Uterus (tissue), 4 donors: ENCODE measurements around the gene CHCHD1. TPM values are rescaled to one million over a fixed set of nuclear protein-coding genes. Genes with fewer than 3 reads are reported as not detected.
"Not testable (repeated sequence)": the region's sequence is repeated elsewhere in the genome, so short reads cannot be mapped to it uniquely, and the experiment has no call there.

ENCODE experiments used
- DNase-seq, 2 donors: peaks; one replicate each; pipeline ENCODE4 v3.0.0-alpha.2; 2019 to 2020
- H3K27ac ChIP-seq, 2 donors: fragments of 200-600 bp; sonication (generic); 1 replicate in 1 of 2; 2 replicates in 1 of 2; pipeline ENCODE4 v1.5.1; 2016 to 2018
- H3K27me3 ChIP-seq, 2 donors: fragments of 200-600 bp; sonication (generic); one replicate each; pipeline ENCODE4 v1.5.1; 2018 to 2019; ENCODE audit warnings: control low read depth in 1 of 2
- H3K36me3 ChIP-seq, 2 donors: fragments of 200-600 bp; sonication (generic); one replicate each; pipeline ENCODE4 v1.5.1; 2019; ENCODE audit warnings: control low read depth in 1 of 2
- H3K4me1 ChIP-seq, 2 donors: fragments of 200-600 bp; sonication (generic); one replicate each; pipeline ENCODE4 v1.5.1; 2018 to 2019; ENCODE audit warnings: control low read depth in 1 of 2
- H3K4me3 ChIP-seq, 2 donors: fragments of 200-600 bp; sonication (generic); 1 replicate in 1 of 2; 2 replicates in 1 of 2; pipeline ENCODE4 v1.5.1; 2018 to 2019; ENCODE audit warnings: mild to moderate bottlenecking in 1 of 2
- H3K9me3 ChIP-seq, 2 donors: fragments of 200-600 bp; sonication (generic); one replicate each; pipeline ENCODE4 v1.5.1; 2019; ENCODE audit warnings: control low read depth in 1 of 2
- POLR2A ChIP-seq, 2 donors: fragments of 450-650 bp; IDR thresholded peaks; one replicate each; pipeline ENCODE4 v1.6.1; 2016; ENCODE audit warnings: antibody characterized with exemption in 2 of 2, mild to moderate bottlenecking in 1 of 2, moderate library complexity in 1 of 2
- intact Hi-C: fragments of 100-400 bp; cut with DNase I; formaldehyde crosslinking; loops from one replicate; pipeline ENCODE4 v1.15.1; 2023; ENCODE audit warnings: low total_unique reads
- total RNA-seq, 4 donors: library from RNA; depleted of rRNA in 3 of 4; stranded (reverse); fragments of >200 nt in 3 of 4; gene quantifications; one replicate each; pipeline versions ENCODE4 v1.1.0 to v1.2.4, GENCODE V29; 2014 to 2023
- TF ChIP-seq, protein P1 (sequence below), 4 experiments: fragments of 200-600 bp in 2 of 4; fragments of 450-650 bp in 2 of 4; sonication (generic) in 2 of 4; IDR thresholded peaks; one replicate each; pipeline ENCODE4 v1.5.1; 2016 to 2019; ENCODE audit warnings: antibody characterized with exemption in 4 of 4, mild to moderate bottlenecking in 2 of 4, moderate library complexity in 1 of 4
- donor health status: DM: yes; HTN: yes; CAD: no.

Gene CHCHD1
- total RNA-seq, 4 donors from 2014 or later, result 7.1 to 15.3 (median 11.0) TPM

DNA sequence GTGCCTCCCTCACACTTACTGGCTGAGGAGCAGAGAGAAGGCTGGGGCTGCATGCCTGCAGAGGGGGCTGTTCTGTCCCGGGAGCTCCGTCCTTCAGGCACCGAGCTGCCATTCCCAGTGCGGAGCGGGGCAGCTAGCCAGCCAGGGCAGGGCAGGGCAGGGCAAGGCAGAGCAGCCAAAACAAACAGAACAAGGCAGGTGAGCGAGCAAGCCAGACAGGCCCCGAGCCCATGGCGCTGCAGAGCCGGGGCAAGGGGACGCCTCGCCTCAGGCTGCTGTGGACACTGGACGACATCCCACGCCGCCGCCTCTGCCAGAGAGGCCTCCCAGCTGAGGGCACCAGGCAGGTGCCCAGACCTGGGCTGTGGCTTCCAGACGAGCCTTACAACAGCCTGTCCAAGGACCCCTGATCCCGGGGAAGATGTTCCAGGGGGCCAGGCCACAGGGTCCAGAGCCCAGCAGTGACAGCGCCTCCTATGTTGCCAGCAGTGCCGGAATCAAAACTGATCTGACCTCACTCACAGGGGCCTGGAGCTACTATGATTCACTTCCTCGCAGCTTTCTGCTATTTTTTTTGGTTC lies 37.8 kb downstream of the CHCHD1 start:
- TF ChIP-seq, protein P1, sequence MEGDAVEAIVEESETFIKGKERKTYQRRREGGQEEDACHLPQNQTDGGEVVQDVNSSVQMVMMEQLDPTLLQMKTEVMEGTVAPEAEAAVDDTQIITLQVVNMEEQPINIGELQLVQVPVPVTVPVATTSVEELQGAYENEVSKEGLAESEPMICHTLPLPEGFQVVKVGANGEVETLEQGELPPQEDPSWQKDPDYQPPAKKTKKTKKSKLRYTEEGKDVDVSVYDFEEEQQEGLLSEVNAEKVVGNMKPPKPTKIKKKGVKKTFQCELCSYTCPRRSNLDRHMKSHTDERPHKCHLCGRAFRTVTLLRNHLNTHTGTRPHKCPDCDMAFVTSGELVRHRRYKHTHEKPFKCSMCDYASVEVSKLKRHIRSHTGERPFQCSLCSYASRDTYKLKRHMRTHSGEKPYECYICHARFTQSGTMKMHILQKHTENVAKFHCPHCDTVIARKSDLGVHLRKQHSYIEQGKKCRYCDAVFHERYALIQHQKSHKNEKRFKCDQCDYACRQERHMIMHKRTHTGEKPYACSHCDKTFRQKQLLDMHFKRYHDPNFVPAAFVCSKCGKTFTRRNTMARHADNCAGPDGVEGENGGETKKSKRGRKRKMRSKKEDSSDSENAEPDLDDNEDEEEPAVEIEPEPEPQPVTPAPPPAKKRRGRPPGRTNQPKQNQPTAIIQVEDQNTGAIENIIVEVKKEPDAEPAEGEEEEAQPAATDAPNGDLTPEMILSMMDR (IDR thresholded peaks at IDR 0.05), result no peak
- no peak for TF ChIP-seq POLR2A (IDR thresholded peaks at IDR 0.05)
- DNase-seq, result no peak
- no peaks in the 10 kb centered on the region for H3K9me3 ChIP-seq
- no peaks in the 10 kb centered on the region for H3K36me3 ChIP-seq
- H3K4me1 ChIP-seq, result no peaks in the 10 kb centered on the region
- no peaks in the 10 kb centered on the region for H3K27me3 ChIP-seq
- H3K27ac ChIP-seq, result peak overlapping the region in 1 of 2 donors; percentile 9
- intact Hi-C loops, result no loop called here
- H3K4me3 ChIP-seq, result no peak overlapping the region

DNA sequence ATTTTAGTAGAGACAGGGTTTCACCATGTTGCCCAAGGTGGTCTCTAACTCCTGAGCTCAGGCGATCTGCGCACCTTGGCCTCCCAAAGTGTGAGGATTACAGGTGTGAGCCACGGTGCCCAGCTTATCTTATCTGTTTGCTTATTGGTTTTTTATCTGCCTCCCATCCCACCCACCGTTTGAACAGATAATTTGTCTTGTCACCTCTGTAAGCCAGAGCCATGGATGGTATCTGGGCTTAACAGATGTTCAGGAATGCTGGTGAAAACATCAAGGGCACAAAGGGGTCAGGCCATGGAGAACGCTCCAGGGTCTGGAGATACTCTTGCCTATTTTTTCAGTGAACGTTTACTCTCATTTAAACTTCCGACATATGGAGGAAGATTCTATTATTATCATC lies 41.5 kb downstream of the CHCHD1 start:
- no peak overlapping the region for H3K27ac ChIP-seq
- no peak overlapping the region for H3K4me3 ChIP-seq
- no peak for TF ChIP-seq POLR2A (IDR thresholded peaks at IDR 0.05)
- TF ChIP-seq, protein P1 (IDR thresholded peaks at IDR 0.05), result no peak
- no peaks in the 10 kb centered on the region for H3K36me3 ChIP-seq
- no peak for DNase-seq
- no peaks in the 10 kb centered on the region for H3K4me1 ChIP-seq
- intact Hi-C loops, result no loop called here
- H3K27me3 ChIP-seq, result no peaks in the 10 kb centered on the region
- H3K9me3 ChIP-seq, result no peaks in the 10 kb centered on the region

DNA sequence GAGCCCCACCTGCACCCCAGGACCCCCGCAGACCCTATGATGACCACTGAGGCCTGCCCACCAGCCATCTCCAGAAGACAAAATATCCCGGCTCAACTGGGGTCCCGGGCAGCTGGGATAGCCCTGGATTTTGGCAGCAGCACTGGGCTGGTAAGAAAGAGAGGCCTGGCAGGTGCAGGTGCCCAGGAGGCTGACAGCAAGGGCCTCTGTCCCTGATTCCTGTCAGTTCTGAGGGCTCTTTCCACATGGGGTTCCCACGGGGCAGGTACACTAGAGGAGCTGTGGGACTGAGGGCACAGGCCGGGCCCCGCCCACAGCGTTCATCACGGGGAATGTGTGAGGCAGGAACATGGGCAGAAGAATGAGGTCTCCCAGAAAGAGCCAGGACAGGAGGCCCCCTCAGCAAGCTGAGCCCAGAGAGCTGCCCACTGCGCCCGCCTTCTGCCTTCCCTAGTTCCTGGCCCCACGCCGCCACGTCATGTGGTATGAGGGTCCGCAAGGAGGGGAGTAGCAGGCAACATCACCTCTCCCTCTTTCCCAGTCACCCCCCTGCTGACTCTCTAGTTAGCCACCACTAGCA lies 42.4 kb downstream of the CHCHD1 start:
- intact Hi-C loops, result no loop called here
- no peaks in the 10 kb centered on the region for H3K9me3 ChIP-seq

DNA sequence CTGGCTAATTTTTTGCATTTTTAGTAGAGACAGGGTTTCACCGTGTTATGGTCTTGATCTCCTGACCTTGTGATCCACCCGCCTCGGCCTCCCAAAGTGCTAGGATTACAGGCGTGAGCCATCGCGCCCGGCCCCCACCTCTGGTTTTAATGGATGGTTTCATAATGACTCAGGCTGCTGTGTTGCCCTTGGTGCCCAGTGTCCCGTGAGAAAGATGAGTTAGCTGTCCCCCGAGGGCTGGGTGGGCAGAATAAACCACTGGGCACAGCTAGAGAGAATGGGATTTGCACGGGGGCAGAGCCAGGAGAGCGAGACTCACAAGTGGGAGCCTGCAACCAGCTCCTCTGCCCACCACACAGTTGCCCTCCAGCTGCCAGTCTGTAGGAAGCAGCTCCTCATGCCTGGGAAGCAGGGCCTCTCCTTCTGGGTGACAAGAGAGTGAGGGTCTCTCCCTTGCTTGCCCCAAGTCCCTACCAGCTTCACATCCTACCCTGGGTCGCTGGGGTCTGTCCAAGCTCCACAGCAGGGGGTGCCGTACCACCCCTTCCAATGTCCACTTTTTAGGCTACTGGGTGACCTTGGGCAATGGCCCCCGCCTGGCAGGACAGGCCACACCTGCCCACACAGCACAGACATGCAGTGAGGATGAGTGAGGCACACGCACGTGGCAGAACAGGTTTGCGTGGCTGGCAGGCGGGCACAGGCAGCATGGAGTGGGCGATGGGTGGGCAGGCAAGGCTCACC lies 45.7 kb downstream of the CHCHD1 start:
- intact Hi-C loops, result no loop called here
- Histone ChIP-seq H3K9me3 (no peaks in the 10 kb centered on the region), H3K4me3 (no peak overlapping the region), H3K4me1 (no peaks in the 10 kb centered on the region), H3K27ac (no peak overlapping the region), H3K27me3 (no peaks in the 10 kb centered on the region), H3K36me3 (no peaks in the 10 kb centered on the region)
- no peak for TF ChIP-seq POLR2A (IDR thresholded peaks at IDR 0.05)
- TF ChIP-seq, protein P1 (IDR thresholded peaks at IDR 0.05), result no peak
- DNase-seq, result no peak

More for the DNA sequence above, 42.4 kb downstream of the CHCHD1 start:
- no peak for DNase-seq
- TF ChIP-seq, protein P1 (IDR thresholded peaks at IDR 0.05), result no peak
- no peak for TF ChIP-seq POLR2A (IDR thresholded peaks at IDR 0.05)
- Histone ChIP-seq H3K27me3 (no peaks in the 10 kb centered on the region), H3K4me1 (no peaks in the 10 kb centered on the region), H3K27ac (no peak overlapping the region), H3K36me3 (no peaks in the 10 kb centered on the region), H3K4me3 (no peak overlapping the region)

DNA sequence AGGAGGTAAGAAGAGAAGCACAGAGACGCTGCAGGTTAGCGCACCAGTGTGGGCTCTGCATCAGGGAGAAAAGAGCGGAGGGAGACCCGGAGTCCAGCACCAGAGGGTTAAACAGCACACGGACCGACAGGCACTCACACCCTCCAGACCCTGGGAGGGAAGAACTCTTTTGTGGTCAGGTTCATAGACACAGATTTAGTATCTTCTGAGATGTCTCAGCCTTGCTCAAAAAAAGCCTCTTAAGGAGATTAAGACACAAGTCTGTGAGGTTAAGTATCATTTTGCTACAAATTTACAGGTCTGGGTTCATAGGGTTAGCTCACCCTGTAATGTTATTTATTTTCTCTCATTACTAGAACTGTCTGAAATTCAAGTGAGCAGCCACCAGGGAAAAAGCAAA lies 46.3 kb downstream of the CHCHD1 start:
- TF ChIP-seq, protein P1 (IDR thresholded peaks at IDR 0.05), result no peak
- no peak for TF ChIP-seq POLR2A (IDR thresholded peaks at IDR 0.05)
- Histone ChIP-seq H3K36me3 (no peaks in the 10 kb centered on the region), H3K27me3 (no peaks in the 10 kb centered on the region), H3K4me3 (no peak overlapping the region), H3K27ac (no peak overlapping the region), H3K9me3 (no peaks in the 10 kb centered on the region), H3K4me1 (no peaks in the 10 kb centered on the region)
- DNase-seq, result no peak
- intact Hi-C loops, result no loop called here

DNA sequence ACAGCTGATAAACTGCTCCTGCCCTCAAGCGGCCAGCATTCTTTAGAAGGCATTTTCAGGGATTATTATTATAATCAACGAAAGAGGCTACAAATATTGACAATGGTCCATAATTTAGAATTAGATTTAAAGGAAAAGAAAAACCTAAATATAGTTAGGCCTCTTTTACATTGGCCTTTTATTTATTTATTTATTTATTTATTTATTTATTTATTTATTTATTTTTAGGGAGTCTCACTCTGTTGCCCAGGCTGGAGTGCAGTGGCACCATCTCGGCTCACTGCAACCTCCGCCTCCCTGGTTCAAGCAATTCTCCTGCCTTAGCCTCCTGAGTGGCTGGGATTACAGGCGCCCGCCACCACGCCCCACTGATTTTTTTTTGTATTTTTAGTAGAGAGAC lies 47.2 kb downstream of the CHCHD1 start:
- H3K36me3 ChIP-seq, intact Hi-C loops, H3K4me1 ChIP-seq: not testable (repeated sequence)

More for the DNA sequence above, 47.2 kb downstream of the CHCHD1 start:
- not testable (repeated sequence) for DNase-seq, H3K4me3 ChIP-seq, H3K27ac ChIP-seq, H3K9me3 ChIP-seq, H3K27me3 ChIP-seq
